Duodenal mucosa (tissue), 2 donors: Measurements from ENCODE around the gene PRKD2.

ENCODE experiments used
- H3K27ac ChIP-seq: one replicate; pipeline ENCODE4 v1.7.0; 2013; ENCODE audit warnings: low read depth, low read length
- H3K27me3 ChIP-seq, 2 donors: one replicate each; pipeline ENCODE4 v1.7.0; 2013; ENCODE audit warnings: low read length in 2 of 2, control low read depth in 1 of 2; ENCODE audit not compliant: insufficient read depth in 2 of 2, control insufficient read depth in 1 of 2
- H3K36me3 ChIP-seq, 2 donors: one replicate each; pipeline ENCODE4 v1.7.0; 2013; ENCODE audit warnings: low read length in 2 of 2, control low read depth in 1 of 2; ENCODE audit not compliant: insufficient read depth in 2 of 2, control insufficient read depth in 1 of 2
- H3K4me1 ChIP-seq, 2 donors: one replicate each; pipeline ENCODE4 v1.7.0; 2013; ENCODE audit warnings: low read length in 2 of 2, control low read depth in 1 of 2; ENCODE audit not compliant: insufficient read depth in 2 of 2, control insufficient read depth in 1 of 2
- H3K4me3 ChIP-seq, 2 donors: one replicate each; pipeline ENCODE4 v1.7.0; 2013; ENCODE audit warnings: low read length in 2 of 2, low read depth in 1 of 2
- H3K9ac ChIP-seq, 2 donors: one replicate each; pipeline ENCODE4 v1.7.0; 2013; ENCODE audit warnings: low read length in 2 of 2, low read depth in 1 of 2
- H3K9me3 ChIP-seq, 2 donors: one replicate each; pipeline ENCODE4 v1.7.0; 2013; ENCODE audit warnings: low read length in 2 of 2, control low read depth in 1 of 2; ENCODE audit not compliant: control insufficient read depth in 1 of 2

Gene PRKD2

GRCh38 chr19:46741447-46741846 lies 24.5 kb upstream of the PRKD2 start:
- H3K27ac ChIP-seq: no peak overlapping the region
- H3K4me3 ChIP-seq: no peak overlapping the region
- H3K9ac ChIP-seq: no peak overlapping the region
- H3K27me3 ChIP-seq: no peaks in the 10 kb centered on the region
- H3K4me1 ChIP-seq: peaks cover 7 to 24% of the 10 kb centered on the region in 2 donors
- no peaks in the 10 kb centered on the region for H3K9me3 ChIP-seq
- H3K36me3 ChIP-seq: peaks cover 6 to 50% of the 10 kb centered on the region in 2 donors

GRCh38 chr19:46739290-46739771 lies 22.4 kb upstream of the PRKD2 start:
- H3K4me1 ChIP-seq: peaks cover 0 to 17% of the 10 kb centered on the region in 2 donors

GRCh38 chr19:46737761-46738171 lies 20.9 kb upstream of the PRKD2 start:
- H3K9me3 ChIP-seq: no peaks in the 10 kb centered on the region
- H3K4me3 ChIP-seq: no peak overlapping the region
- no peak overlapping the region for H3K27ac ChIP-seq
- peaks cover 20 to 73% of the 10 kb centered on the region in 2 donors for H3K36me3 ChIP-seq
- peaks cover 3 to 8% of the 10 kb centered on the region in 2 donors for H3K4me1 ChIP-seq
- H3K9ac ChIP-seq: no peak overlapping the region
- H3K27me3 ChIP-seq: no peaks in the 10 kb centered on the region

More at GRCh38 chr19:46739290-46739771, 22.4 kb upstream of the PRKD2 start:
- H3K9me3 ChIP-seq: no peaks in the 10 kb centered on the region
- no peak overlapping the region for H3K9ac ChIP-seq
- H3K27ac ChIP-seq: no peak overlapping the region
- H3K27me3 ChIP-seq: no peaks in the 10 kb centered on the region
- no peak overlapping the region for H3K4me3 ChIP-seq
- H3K36me3 ChIP-seq: peaks cover 8 to 57% of the 10 kb centered on the region in 2 donors

- peaks cover 3 to 10% of the 10 kb centered on the region in 2 donors for H3K4me1 ChIP-seq
- no peak overlapping the region for H3K4me3 ChIP-seq
- no peak overlapping the region for H3K9ac ChIP-seq
- no peaks in the 10 kb centered on the region for H3K9me3 ChIP-seq
- H3K27me3 ChIP-seq: no peaks in the 10 kb centered on the region
- peaks cover 25 to 77% of the 10 kb centered on the region in 2 donors for H3K36me3 ChIP-seq
- H3K27ac ChIP-seq: no peak overlapping the region
Observed at GRCh38 chr19:46737298-46737654, 20.4 kb upstream of the PRKD2 start.

GRCh38 chr19:46736531-46737297 lies 19.8 kb upstream of the PRKD2 start:
- Histone ChIP-seq H3K9ac (no peak overlapping the region), H3K27me3 (no peaks in the 10 kb centered on the region), H3K27ac (no peak overlapping the region), H3K4me3 (no peak overlapping the region), H3K9me3 (no peaks in the 10 kb centered on the region), H3K4me1 (peaks cover 3 to 10% of the 10 kb centered on the region in 2 donors), H3K36me3 (peaks cover 29 to 76% of the 10 kb centered on the region in 2 donors)

GRCh38 chr19:46733690-46734292 lies 16.9 kb upstream of the PRKD2 start:
- peaks cover 44 to 85% of the 10 kb centered on the region in 2 donors for H3K36me3 ChIP-seq
- no peaks in the 10 kb centered on the region for H3K9me3 ChIP-seq
- H3K27me3 ChIP-seq: no peaks in the 10 kb centered on the region
- H3K27ac ChIP-seq: no peak overlapping the region
- H3K4me3 ChIP-seq: no peak overlapping the region
- no peak overlapping the region for H3K9ac ChIP-seq
- peaks cover 7 to 23% of the 10 kb centered on the region in 2 donors for H3K4me1 ChIP-seq

GRCh38 chr19:46732966-46733689 lies 16.2 kb upstream of the PRKD2 start:
- Histone ChIP-seq H3K4me1 (peaks cover 8 to 24% of the 10 kb centered on the region in 2 donors), H3K36me3 (peaks cover 44 to 84% of the 10 kb centered on the region in 2 donors), H3K27ac (no peak overlapping the region), H3K9ac (no peak overlapping the region), H3K9me3 (no peaks in the 10 kb centered on the region), H3K27me3 (no peaks in the 10 kb centered on the region), H3K4me3 (no peak overlapping the region)

GRCh38 chr19:46732172-46732938 lies 15.4 kb upstream of the PRKD2 start:
- Histone ChIP-seq H3K27me3 (no peaks in the 10 kb centered on the region), H3K36me3 (peaks cover 49 to 84% of the 10 kb centered on the region in 2 donors), H3K4me1 (peaks cover 8 to 24% of the 10 kb centered on the region in 2 donors), H3K9ac (no peak overlapping the region), H3K4me3 (no peak overlapping the region), H3K9me3 (no peaks in the 10 kb centered on the region), H3K27ac (no peak overlapping the region)

- H3K9me3 ChIP-seq: no peaks in the 10 kb centered on the region
- no peaks in the 10 kb centered on the region for H3K27me3 ChIP-seq
- peaks cover 46 to 84% of the 10 kb centered on the region in 2 donors for H3K36me3 ChIP-seq
- no peak overlapping the region for H3K9ac ChIP-seq
- H3K27ac ChIP-seq: no peak overlapping the region
- no peak overlapping the region for H3K4me3 ChIP-seq
- peaks cover 8 to 18% of the 10 kb centered on the region in 2 donors for H3K4me1 ChIP-seq
Observed at GRCh38 chr19:46731584-46731983, 14.7 kb upstream of the PRKD2 start.
